Mucosa of gallbladder (tissue), 1 donor: Measurements from ENCODE around the gene ZNF469. TPM values are rescaled to one million over a fixed set of nuclear protein-coding genes. Genes with fewer than 3 reads are reported as not detected.
"Not testable (repeated sequence)": the region's sequence is repeated elsewhere in the genome, so short reads cannot be mapped to it uniquely, and the experiment has no call there.

Source experiments
- DNase-seq: peaks from one replicate; pipeline ENCODE4 v3.0.0-alpha.2; 2020; ENCODE audit warnings: low spot score
- total RNA-seq: library from RNA; stranded (reverse); gene quantifications from one replicate; pipeline ENCODE4 v1.2.1, GENCODE V29; 2021
- donor health status: DM: no; HTN: no; CAD: no.

Gene ZNF469
- total RNA-seq, 1 donor from 2014 or later: 3.7 TPM

- DNase-seq: no peak
These were observed 24.7 kb upstream of the ZNF469 start for GRCh38 chr16:88358023-88358420.

GRCh38 chr16:88359008-88359407, 23.8 kb upstream of the ZNF469 start:
- no peak for DNase-seq

- not testable (repeated sequence) for DNase-seq
These were observed 22.4 kb upstream of the ZNF469 start for GRCh38 chr16:88360401-88360800.

GRCh38 chr16:88360999-88361398, 21.8 kb upstream of the ZNF469 start:
- no peak for DNase-seq

GRCh38 chr16:88361775-88362174, 21.0 kb upstream of the ZNF469 start:
- DNase-seq: no peak

- DNase-seq: no peak
These were observed 19.4 kb upstream of the ZNF469 start for GRCh38 chr16:88363239-88363891.

GRCh38 chr16:88365244-88365865, 17.4 kb upstream of the ZNF469 start:
- no peak for DNase-seq

- no peak for DNase-seq
These were observed 16.6 kb upstream of the ZNF469 start for GRCh38 chr16:88366032-88366703.

- DNase-seq: no peak
These were observed 16.1 kb upstream of the ZNF469 start for GRCh38 chr16:88366704-88367047.

GRCh38 chr16:88367560-88367959, 15.2 kb upstream of the ZNF469 start:
- no peak for DNase-seq

GRCh38 chr16:88368036-88368435, 14.7 kb upstream of the ZNF469 start:
- DNase-seq: no peak

GRCh38 chr16:88368994-88369393, 13.8 kb upstream of the ZNF469 start:
- no peak for DNase-seq

- DNase-seq: no peak
These were observed 13.2 kb upstream of the ZNF469 start for GRCh38 chr16:88369447-88370008.

- no peak for DNase-seq
These were observed 12.4 kb upstream of the ZNF469 start for GRCh38 chr16:88370365-88370764.

GRCh38 chr16:88372522-88372921, 10.2 kb upstream of the ZNF469 start:
- DNase-seq: no peak

- no peak for DNase-seq
These were observed 9.5 kb upstream of the ZNF469 start for GRCh38 chr16:88373211-88373610.

- no peak for DNase-seq
These were observed 8.7 kb upstream of the ZNF469 start for GRCh38 chr16:88373927-88374492.

- DNase-seq: no peak
These were observed 8.0 kb upstream of the ZNF469 start for GRCh38 chr16:88374736-88375135.

- DNase-seq: no peak
These were observed 7.4 kb upstream of the ZNF469 start for GRCh38 chr16:88375236-88375975.

GRCh38 chr16:88375996-88376834, 6.5 kb upstream of the ZNF469 start:
- no peak for DNase-seq
